ENCODE data around the gene STRIP2. TPM values are rescaled to one million over a fixed set of nuclear protein-coding genes. Genes with fewer than 3 reads are reported as not detected.
"Not testable (repeated sequence)": the region's sequence is repeated elsewhere in the genome, so short reads cannot be mapped to it uniquely, and the experiment has no call there.

The STRIP2 gene
- total RNA-seq, 2 donors from 2014 or later = 51.7 to 78.4 TPM

GRCh38 chr7:129532375-129532774 is 98.1 kb downstream of the STRIP2 start:
- ATAC-seq (replicated peaks) = no peak
- Mint-ChIP-seq H3K4me3 (no peak overlapping the region), H3K27ac (no peak overlapping the region), H3K4me1 (no peaks in the 10 kb centered on the region), H3K27me3 (peaks cover 5% of the 10 kb centered on the region), H3K9me3 (no peaks in the 10 kb centered on the region), H3K36me3 (ENCODE audit: low read depth) (no peaks in the 10 kb centered on the region)

GRCh38 chr7:129534558-129535274 is 100.5 kb downstream of the STRIP2 start:
- H3K4me3 Mint-ChIP-seq; H3K27ac Mint-ChIP-seq; H3K36me3 Mint-ChIP-seq (ENCODE audit: low read depth); H3K9me3 Mint-ChIP-seq; H3K27me3 Mint-ChIP-seq; H3K4me1 Mint-ChIP-seq; ATAC-seq (replicated peaks): not testable (repeated sequence)

- no peak for ATAC-seq (replicated peaks)
- Mint-ChIP-seq H3K4me3 (no peak overlapping the region), H3K27me3 (peaks cover 5% of the 10 kb centered on the region), H3K4me1 (no peaks in the 10 kb centered on the region), H3K27ac (no peak overlapping the region), H3K36me3 (ENCODE audit: low read depth) (no peaks in the 10 kb centered on the region), H3K9me3 (no peaks in the 10 kb centered on the region)
Observed at GRCh38 chr7:129535896-129536295, 101.7 kb downstream of the STRIP2 start.

GRCh38 chr7:129536323-129536722 is 102.1 kb downstream of the STRIP2 start:
- peak; percentile 42 for ATAC-seq (replicated peaks)
- Mint-ChIP-seq H3K27ac (no peak overlapping the region), H3K36me3 (ENCODE audit: low read depth) (no peaks in the 10 kb centered on the region), H3K4me1 (no peaks in the 10 kb centered on the region), H3K9me3 (no peaks in the 10 kb centered on the region), H3K4me3 (no peak overlapping the region), H3K27me3 (peaks cover 5% of the 10 kb centered on the region)

Other genes starting within 250 kb of the STRIP2 start
- under 1 TPM in 1 of 2 donors, not detected in 1; 0.08 TPM for gene SMO, start 245.8 kb upstream of the STRIP2 start, total RNA-seq
- gene AHCYL2, start 209.4 kb upstream of the STRIP2 start, total RNA-seq = 10 to 100 TPM; 21.5 to 39.8 TPM
- gene SMKR1, start 68.1 kb downstream of the STRIP2 start, total RNA-seq = 1 to 10 TPM; 1.3 to 1.9 TPM
- gene NRF1, start 177.3 kb downstream of the STRIP2 start, total RNA-seq = 10 to 100 TPM; 15.3 to 22.5 TPM

Measured in activated T-helper 17 cell treated with anti-CD3 and anti-CD28 coated beads, Interleukin-2, amount 50 U/mL, for 72 hours (primary cell).